ENCODE results near the gene CUTC. TPM values are rescaled to one million over a fixed set of nuclear protein-coding genes. Genes with fewer than 3 reads are reported as not detected.

CUTC gene
- total RNA-seq, 2 experiments from 2014 or later = 29.9 to 41.6 TPM

DNA sequence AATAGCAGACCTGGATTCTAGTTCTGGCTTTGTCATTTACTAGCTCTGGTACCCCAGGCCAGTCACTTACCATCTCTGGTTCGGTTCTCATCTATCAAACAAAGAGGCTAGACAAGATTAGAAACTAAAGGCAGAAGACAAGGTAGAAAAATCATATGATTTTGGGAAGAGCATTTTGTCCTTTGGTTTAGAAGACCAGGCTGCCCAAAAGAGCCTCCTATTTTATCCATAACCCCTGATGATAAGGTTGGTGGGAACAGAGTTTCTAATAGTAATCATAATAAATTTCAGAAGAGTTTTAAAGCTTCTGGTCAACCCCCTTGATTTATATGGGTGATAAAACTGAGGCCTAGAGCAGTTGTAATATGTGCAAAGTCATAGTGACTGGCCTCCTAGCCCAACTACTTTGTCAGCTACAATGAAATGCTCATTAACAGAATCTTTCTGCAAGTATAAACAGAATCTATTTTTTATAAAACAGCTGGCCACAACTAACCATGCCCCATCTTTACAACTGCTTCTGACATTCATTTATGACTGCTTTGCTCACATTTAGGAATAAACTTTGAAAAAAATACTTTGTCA lies 23.5 kb upstream of the CUTC start:
- Histone ChIP-seq H3K9me2 (ENCODE audit: insufficient read depth, low read length) (no peaks in the 10 kb centered on the region), H3K36me3 (ENCODE audit: insufficient read depth, low read length) (peaks cover 16% of the 10 kb centered on the region; the same call in 1 of the 2 replicates), H3K4me2 (ENCODE audit: low read length) (no peak overlapping the region), H3K27ac (ENCODE audit: low read depth, low read length, poor library complexity, severe bottlenecking) (no peak overlapping the region), H2AFZ (ENCODE audit: low read length) (no peak overlapping the region), H4K20me1 (ENCODE audit: insufficient read depth, low read length) (no peaks in the 10 kb centered on the region), H3K4me1 (ENCODE audit: insufficient read depth, low read length, poor library complexity, severe bottlenecking) (no peaks in the 10 kb centered on the region), H3K9me3 (ENCODE audit: low read length) (no peaks in the 10 kb centered on the region), H3K4me3 (ENCODE audit: low read depth, low read length, poor library complexity, severe bottlenecking) (no peak overlapping the region), H3K79me2 (ENCODE audit: insufficient read depth, low read depth, low read length) (no peaks in the 10 kb centered on the region)
- intact Hi-C loops (cut with micrococcal nuclease; ENCODE audit: unreplicated experiment) = no loop called here
- no peak for DNase-seq (ENCODE audit: low spot score)
- ChIA-PET POLR2A (no interaction called here), CTCF (ENCODE audit: unreplicated experiment) (no interaction called here)
- BruUV-seq (replicated peaks) = no TSS peak
- TF ChIP-seq, protein P1, sequence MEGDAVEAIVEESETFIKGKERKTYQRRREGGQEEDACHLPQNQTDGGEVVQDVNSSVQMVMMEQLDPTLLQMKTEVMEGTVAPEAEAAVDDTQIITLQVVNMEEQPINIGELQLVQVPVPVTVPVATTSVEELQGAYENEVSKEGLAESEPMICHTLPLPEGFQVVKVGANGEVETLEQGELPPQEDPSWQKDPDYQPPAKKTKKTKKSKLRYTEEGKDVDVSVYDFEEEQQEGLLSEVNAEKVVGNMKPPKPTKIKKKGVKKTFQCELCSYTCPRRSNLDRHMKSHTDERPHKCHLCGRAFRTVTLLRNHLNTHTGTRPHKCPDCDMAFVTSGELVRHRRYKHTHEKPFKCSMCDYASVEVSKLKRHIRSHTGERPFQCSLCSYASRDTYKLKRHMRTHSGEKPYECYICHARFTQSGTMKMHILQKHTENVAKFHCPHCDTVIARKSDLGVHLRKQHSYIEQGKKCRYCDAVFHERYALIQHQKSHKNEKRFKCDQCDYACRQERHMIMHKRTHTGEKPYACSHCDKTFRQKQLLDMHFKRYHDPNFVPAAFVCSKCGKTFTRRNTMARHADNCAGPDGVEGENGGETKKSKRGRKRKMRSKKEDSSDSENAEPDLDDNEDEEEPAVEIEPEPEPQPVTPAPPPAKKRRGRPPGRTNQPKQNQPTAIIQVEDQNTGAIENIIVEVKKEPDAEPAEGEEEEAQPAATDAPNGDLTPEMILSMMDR (conservative IDR thresholded peaks at IDR 0.05; ENCODE audit: low read length) = no peak
- TF ChIP-seq EZH2phosphoT487 (IDR thresholded peaks at IDR 0.05; ENCODE audit: borderline replicate concordance, low read depth, low read length) = no peak

DNA sequence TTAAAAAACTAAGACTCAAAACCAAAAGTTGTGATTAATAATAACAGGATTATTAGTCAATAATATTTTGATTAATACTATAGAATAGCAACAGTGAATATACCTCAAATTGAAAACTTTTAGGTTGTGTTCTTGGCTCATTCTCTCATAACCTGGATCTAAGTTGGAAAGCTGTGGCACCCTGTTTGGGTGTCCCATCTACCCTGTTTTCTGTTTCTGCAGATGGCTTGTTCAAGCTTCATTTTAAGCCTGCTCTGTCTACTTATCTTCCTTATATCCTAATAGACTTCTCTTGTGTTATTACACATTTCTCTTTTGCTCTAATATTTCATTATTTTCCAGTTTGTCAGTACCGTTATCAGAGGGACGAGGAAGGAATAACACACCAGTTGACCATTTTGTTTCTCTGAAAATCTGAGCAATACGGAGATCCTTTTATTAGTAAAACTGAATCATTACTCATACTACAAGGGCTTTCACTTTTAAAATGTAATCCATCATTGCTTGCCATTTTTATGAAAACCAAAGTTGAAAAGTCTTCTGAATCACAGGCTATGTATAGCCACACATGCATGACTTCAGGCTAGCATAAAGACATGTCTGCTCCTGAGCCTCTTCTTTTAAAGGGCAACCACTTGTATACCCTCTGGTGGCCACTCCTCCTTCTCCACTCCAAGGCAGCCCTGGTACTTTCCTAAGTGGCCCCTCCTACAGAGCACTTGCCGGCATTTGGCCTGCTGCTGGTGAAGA lies 22.4 kb upstream of the CUTC start:
- no peak overlapping the region for H2AFZ ChIP-seq (ENCODE audit: low read length)
- peaks cover 27% of the 10 kb centered on the region; the same call in 1 of the 2 replicates for H3K36me3 ChIP-seq (ENCODE audit: insufficient read depth, low read length)
- H3K4me2 ChIP-seq (ENCODE audit: low read length) = no peak overlapping the region
- no peaks in the 10 kb centered on the region for H3K9me3 ChIP-seq (ENCODE audit: low read length)
- H3K79me2 ChIP-seq (ENCODE audit: insufficient read depth, low read depth, low read length) = no peaks in the 10 kb centered on the region
- H4K20me1 ChIP-seq (ENCODE audit: insufficient read depth, low read length) = no peaks in the 10 kb centered on the region
- intact Hi-C loops (cut with micrococcal nuclease; ENCODE audit: unreplicated experiment) = loop anchor here (5.0 to 10.0 kb wide), 2 partner anchors 147 to 315 kb away; no protein-coding TSS in a partner anchor
- H3K4me1 ChIP-seq (ENCODE audit: insufficient read depth, low read length, poor library complexity, severe bottlenecking) = no peaks in the 10 kb centered on the region
- H3K9me2 ChIP-seq (ENCODE audit: insufficient read depth, low read length) = no peaks in the 10 kb centered on the region
- no TSS peak for BruUV-seq (replicated peaks)
- DNase-seq (ENCODE audit: low spot score) = no peak
- POLR2A ChIA-PET = no interaction called here
- TF ChIP-seq, protein P1 (conservative IDR thresholded peaks at IDR 0.05; ENCODE audit: low read length) = no peak
- no peak for TF ChIP-seq EZH2phosphoT487 (IDR thresholded peaks at IDR 0.05; ENCODE audit: borderline replicate concordance, low read depth, low read length)
- H3K4me3 ChIP-seq (ENCODE audit: low read depth, low read length, poor library complexity, severe bottlenecking) = no peak overlapping the region
- no peak overlapping the region for H3K27ac ChIP-seq (ENCODE audit: low read depth, low read length, poor library complexity, severe bottlenecking)
- CTCF ChIA-PET (ENCODE audit: unreplicated experiment) = no interaction called here

Data from OCI-LY7 (cell line).